Posterior vena cava (tissue), 2 donors: ENCODE data around the gene KIF27. TPM values are rescaled to one million over a fixed set of nuclear protein-coding genes. Genes with fewer than 3 reads are reported as not detected.
"Not testable (repeated sequence)": the region's sequence is repeated elsewhere in the genome, so short reads cannot be mapped to it uniquely, and the experiment has no call there.

Experiments
- DNase-seq: peaks from one replicate; pipeline ENCODE4 v3.0.0-alpha.2; 2020; ENCODE audit warnings: low spot score
- intact Hi-C, 2 donors: fragments of 100-400 bp; cut with DNase I; formaldehyde crosslinking; loops; one replicate each; pipeline versions ENCODE4 v1.14.1 to v1.14.2; 2022 to 2023
- total RNA-seq, 2 donors: library from RNA; stranded (reverse); fragmentation: NEBNext Ultra II Directional; extraction: Animal tissue kit (Norgen Biotek cat#: 25700); gene quantifications; one replicate each; pipeline ENCODE4 v1.2.1, GENCODE V29; 2021
- donor health status: DM: yes; HTN: yes; CAD: no.
- donor health status: DM: yes; HTN: yes; CAD: no.

KIF27 gene
- total RNA-seq, 2 donors from 2014 or later = 5.0 to 6.1 TPM

DNA sequence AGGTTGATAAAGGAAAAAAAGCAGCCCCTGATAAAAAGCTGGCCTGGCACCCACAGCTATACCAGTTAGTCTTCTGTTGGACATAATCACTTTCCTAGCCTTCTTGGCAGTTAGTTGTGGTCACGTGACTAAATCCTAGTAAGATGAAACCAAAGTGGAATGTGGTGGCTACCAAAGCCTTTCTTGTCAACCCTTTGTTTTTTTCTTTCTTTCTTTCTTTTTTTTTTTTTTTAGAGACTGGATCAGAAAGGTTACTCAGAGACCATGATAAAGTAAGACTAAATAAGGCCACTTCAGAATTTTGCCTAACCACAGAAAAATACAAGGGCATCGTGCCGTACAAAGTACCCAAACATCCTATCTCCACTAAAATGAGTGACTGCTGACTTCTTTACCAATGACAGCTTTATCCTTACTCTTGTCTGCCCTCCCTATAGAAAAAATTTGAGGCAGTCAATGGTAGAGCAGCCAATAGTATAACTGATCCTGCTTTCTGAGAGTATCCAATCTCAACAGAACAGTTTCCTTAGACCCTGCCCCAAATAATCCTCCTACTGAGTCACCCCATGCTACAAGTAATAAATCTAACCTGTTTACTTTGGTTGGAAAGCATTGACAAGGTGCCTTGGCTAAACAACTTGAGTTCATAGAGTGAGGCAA lies 14.2 kb upstream of the KIF27 start:
- intact Hi-C loops = loop anchor here in 1 of 2 donors (5.0 kb wide), 2 partner anchors 237 to 377 kb away; no protein-coding TSS in a partner anchor
- DNase-seq = no peak

DNA sequence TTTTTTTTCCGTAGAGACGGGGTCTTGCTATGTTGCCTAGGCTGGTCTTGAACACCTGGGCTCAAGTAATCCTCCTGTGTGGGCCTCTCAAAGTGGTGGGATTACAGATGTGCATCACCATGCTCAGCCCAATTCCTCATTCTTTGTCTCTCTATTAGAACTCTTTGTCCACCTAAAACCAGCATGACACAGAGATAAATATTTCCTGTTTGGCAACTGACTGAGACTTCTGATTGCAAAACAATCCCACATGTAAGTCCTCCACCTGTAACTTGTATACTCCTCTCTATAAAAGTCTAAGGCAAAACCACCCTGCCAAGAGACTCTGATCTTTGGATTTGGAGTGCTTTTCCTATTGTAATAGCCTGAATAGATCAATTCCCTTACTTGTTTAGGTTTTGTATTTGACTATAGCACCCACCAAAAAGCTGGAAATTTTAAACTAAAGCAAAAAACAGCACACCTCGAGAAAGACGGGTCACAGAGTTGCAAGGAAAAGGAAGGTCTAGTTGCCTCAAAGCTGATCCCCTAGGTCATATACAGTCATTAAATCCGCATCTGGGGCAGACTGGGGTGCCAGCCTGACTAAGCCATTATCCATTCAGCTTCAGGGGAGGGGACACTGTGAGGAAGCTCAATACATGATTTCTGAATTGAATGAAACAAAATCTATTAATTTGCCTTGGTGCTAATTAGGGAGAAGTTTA lies 13.5 kb upstream of the KIF27 start:
- intact Hi-C loops = loop anchor here in 1 of 2 donors (5.0 kb wide), 2 partner anchors 238 to 378 kb away; no protein-coding TSS in a partner anchor

DNA sequence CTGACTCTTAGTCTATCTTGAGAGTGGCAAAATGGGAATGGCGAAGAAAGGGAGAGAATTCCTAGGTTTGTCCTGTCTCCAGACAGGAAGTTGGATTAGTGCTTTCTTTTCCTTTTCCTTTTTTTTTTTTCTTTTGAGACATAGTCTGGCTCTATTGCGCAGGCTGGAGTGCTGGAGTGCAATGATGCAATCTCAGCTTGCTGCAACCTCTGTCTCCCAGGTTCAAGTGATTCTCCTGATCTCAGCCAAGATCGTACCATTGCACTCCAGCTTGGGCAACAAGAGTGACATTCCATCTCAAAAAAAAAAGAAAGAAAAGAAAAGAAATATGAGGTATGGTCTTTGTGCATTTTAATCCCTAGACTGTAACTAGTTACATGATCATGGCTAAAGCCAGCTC lies 12.6 kb upstream of the KIF27 start:
- intact Hi-C loops = no loop called here
- DNase-seq = no peak

More for the DNA sequence above, 13.5 kb upstream of the KIF27 start:
- DNase-seq = no peak

DNA sequence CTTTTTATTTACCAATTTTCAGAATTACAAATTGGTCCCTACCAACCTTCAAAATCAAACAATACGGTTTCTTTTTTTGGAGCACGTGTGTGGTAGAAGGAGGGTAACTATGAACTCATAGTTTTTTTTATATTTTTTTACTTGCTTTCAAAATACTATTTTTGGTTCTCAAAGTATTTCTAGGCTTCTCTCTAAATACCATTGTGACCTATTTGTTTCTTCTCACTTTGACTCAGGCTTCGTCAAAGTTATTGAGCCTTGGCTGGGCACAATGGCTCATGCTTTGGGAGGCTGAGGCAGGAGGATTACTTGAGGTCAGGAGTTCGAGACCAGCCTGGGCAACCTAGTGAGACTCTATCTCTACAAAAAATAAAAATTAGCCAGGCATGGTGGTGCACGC lies 11.6 kb upstream of the KIF27 start:
- intact Hi-C loops = no loop called here
- no peak for DNase-seq

DNA sequence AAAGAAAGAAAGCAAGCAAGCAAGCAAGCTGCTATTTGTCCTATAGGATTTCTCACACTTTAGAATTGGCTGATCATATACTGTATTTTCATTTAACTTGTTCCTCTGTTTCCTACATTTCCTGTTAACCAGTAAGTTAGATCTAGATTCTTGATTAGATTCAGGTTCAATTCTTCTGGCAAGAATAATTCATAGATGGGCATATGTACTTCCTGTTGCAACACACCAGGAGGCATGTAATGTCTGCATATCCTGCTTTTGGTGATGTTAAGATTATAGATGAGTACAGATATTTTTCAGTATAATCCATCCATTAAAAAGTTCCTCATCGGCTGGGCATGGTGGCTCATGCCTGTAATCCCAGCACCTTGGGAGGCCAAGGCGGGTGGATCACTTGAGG lies 10.8 kb upstream of the KIF27 start:
- DNase-seq = no peak
- intact Hi-C loops = no loop called here

DNA sequence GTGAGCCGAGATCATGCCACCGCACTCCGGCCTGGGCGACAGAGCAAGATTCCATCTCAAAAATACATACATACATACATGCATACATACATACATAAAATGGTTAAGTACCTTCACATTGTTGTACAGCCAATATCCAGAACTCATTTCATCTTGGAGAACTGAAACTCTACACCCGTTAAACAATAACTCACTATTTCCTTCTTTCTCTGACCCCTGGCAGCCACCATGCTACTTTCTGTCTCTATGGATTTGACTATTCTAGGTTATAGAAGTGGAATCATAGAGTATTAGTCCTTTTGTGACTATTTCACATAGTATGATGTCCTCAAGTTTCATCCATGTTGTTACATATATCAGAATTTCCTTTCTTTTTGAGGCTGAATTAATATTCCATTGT lies 9.6 kb upstream of the KIF27 start:
- intact Hi-C loops = no loop called here
- DNase-seq = no peak

DNA sequence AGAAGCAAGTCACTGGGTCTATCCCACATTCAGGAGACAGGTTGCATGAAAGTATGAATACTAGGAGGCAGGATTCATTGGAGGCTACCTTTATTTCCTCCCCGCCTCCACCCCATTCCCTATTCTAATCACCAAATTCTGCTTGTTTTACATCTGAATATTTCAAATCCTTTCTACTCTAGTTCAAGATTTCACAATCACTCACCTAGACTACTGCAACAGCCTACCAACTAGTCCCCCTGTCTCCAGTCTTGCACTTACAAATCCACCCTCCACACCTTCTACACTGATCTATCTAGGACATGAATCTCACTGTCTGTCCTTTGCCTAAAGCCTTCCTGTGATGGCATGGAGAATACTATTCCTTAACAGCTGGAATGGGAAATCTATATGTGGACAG lies 6.4 kb upstream of the KIF27 start:
- no peak for DNase-seq
- intact Hi-C loops = no loop called here

DNA sequence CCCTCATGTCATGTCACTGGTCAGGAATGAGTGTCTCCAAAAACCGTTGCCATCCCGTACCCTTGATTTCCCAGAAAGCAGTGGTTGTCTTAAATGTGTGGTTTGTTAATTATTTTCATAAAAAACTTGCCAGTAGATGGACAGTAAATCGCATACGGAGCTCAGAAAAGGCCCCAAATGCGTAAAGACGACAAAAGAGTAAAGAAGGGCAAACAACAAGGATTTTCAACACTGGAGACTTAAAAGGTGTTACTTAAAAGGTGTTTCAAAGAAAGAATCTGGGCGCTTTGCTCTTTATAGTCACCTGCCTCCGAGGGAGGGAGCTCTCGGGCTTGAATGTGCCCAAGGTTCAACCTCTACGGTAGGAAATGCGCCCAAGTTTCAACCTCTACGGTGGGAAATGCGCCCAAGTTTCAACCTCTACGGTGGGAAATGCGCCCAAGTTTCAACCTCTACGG lies 734 bp downstream of the KIF27 start:
- intact Hi-C loops = no loop called here
- no peak for DNase-seq

DNA sequence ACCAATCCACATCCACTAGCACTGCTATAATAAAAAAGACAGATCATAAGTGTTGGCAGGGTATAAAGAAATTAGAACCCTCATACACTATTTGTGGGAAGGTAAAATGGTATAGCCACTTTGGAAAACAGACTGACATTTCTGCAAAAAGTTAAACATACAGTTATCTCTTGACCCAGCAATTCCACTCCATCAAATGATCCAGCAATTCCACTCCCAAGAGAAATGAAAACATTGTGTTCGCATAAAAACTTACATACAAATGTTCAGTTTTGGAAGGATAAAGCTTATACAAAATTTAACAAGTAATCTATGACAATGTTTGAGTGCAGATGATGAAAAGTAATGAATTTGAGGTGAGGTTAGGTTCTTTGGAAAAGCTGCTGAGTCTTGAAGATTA lies 2.1 kb downstream of the KIF27 start:
- intact Hi-C loops = no loop called here
- no peak for DNase-seq

DNA sequence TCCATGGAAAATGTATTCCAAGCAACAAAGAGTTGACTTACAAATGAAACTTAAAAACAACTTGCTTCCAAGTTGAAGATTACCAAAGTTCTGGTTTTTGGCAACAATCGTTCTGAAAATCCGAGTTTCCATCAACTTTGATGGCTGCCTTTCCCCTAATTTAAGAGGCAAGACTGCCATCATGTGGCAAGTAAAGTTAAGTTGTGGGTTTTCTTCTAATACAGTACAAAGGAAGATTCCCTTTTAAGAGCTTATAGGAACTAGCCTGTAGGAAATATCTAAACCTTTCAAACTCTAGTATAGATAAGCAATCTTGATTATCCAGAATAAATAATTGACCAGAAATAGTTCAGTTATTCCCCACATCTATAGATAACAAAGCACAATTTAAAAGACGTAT lies 9.0 kb downstream of the KIF27 start:
- intact Hi-C loops, DNase-seq: not testable (repeated sequence)

DNA sequence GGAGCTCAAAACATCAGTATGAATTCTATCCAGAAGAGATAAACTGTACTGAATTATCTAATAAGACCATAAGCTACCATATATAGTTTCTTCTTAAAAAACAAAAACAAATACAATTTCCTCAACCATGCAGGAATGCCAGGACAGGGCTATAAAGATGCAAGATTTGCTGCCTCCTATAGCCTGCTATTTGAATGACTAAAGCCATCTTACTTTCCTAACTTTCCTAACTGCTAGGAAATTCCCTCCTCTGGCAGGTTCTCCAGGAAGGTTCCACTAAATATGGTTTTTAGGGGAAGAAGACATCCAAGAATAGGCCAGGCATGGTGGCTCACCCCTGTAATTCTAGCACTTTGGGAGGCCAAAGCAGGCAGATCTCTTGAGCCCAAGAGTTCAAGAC lies 15.1 kb downstream of the KIF27 start:
- DNase-seq = no peak
- intact Hi-C loops = no loop called here

DNA sequence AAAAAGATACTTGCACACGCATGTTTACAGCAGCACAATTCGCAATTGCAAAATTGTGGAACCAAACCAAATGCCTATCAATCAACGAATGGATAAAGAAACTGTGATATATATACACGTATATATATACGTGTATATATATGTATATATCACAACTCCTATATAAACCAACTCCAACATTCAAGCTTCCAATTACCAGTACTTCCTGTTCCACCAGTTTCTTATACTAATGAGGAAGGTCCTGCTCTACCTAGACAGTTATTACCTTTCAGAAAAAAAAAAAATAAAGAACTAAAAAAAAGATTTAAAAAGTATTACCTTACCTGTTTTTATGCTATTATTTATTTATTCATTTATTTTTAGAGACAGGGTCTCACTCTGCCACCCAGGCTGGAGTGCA lies 20.6 kb downstream of the KIF27 start:
- intact Hi-C loops, DNase-seq: not testable (repeated sequence)

DNA sequence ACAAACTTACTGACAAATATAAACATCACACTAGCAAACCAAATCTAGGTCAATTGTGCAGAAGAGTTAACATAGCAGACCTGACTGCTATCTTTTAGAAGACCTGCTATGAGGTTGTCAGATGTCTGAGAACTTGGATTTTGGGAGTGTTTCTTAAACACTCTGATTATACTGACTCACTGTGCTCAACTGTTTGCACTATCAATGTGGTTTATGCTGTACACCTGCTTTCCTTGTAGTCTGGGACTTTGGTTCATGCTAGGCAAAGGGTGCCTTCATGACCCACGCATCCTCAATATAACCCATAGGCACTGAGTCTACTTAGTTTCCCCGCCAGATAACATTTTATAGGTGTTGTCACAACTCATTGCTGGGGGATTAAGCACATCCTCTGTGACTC lies 26.9 kb downstream of the KIF27 start:
- intact Hi-C loops = not testable (repeated sequence)

DNA sequence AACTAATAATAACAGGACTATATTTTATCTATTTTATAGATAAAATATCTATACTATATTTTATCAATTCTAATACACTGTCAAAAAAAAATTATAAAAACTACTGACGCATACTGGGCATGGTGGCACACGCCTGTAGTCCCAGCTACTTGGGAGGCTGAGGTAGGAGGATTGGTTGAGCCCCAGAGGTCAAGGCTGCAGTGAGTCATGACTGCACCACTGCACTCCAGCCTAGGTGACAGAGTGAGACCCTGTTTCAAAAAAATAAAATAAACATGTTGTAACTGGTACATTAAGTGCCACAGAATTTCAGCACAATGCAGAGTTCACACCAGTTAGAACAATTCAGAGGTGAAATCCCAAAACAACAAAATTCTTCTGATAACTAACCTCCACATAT lies 34.7 kb downstream of the KIF27 start:
- not testable (repeated sequence) for DNase-seq

More for the DNA sequence above, 26.9 kb downstream of the KIF27 start:
- DNase-seq = not testable (repeated sequence)

DNA sequence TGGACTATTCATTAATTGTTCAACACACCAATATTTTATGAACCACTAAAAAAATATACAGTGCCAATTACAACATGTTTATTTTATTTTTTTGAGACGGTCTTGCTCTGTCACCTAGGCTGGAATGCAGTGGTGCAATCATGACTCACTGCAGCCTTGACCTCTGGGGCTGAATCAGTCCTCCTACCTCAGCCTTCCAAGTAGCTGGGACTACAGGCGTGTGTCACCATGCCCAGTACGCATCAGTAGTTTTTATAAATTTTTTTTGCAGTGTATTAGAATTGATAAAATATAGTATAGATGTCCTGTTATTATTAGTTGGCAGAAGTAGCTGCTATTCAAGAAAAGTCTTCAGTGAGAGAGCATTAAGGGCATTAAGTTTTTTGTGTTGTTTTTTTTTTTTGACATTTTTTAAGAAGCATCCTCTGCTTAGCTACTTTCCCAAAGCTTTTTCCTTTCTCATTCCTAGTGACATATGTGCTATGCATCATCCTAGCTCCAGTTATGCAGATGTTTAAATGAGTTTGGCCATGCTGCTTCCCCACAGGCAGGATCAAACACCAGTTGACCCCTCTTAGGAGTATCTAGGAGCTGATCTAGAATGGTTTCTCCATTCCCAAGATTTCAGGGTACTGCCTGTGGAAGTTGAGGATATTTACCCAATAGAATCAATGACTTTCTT lies 35.5 kb downstream of the KIF27 start:
- peak; percentile 87 for DNase-seq
- intact Hi-C loops = not testable (repeated sequence)

More for the DNA sequence above, 34.7 kb downstream of the KIF27 start:
- intact Hi-C loops = not testable (repeated sequence)

DNA sequence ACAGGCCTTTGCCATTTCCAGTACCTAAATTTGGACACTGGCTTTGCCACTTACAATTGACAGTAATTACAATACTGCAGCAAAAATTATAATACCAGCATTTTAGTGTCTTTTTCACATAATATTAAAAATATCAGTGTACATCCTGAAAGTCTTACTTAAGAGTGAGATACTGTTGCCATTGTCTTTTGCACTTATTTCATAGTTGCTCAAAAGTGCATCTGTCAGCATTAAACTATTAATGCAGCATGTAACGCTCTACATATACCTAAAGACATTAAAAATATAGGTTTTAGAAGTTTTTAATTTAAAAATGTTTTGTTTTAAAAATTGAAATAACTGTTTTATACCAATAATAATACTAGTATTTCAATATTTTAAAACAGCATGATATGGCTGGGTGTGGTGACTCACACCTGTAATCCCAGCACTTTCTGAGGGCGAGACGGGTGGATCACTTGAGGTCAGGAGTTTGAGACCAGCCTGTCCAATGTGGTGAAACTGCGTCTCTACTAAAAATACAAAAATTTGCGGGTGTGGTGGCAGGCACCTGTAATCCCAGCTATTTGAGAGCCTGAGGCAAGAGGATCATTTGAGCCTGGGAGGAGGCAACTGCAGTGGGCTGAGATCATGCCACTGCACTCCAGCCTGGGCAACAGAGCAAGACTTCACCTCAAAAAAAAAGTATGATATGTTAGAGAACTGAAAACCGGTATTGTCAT lies 39.4 kb downstream of the KIF27 start:
- intact Hi-C loops = not testable (repeated sequence)

DNA sequence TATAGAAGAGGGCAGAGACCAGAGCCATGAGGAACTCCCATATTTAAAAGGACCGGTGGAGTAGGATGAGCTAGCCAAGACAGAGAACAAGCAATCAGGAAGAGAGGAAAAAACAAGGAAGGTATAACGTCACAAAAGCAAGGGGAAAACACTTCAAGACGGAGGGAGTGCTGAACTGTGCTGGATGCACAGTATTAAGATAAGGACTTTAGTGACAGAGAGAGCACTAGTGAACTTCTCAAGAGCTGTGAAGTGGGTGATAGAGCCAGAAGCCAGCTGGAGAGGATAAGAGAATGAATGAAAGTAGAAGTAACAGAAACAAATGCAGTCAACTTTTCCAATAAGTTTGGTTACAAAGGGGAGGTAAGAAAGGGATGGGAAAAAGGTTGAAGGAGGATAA lies 45.7 kb downstream of the KIF27 start:
- intact Hi-C loops, DNase-seq: not testable (repeated sequence)

More for the DNA sequence above, 39.4 kb downstream of the KIF27 start:
- DNase-seq = not testable (repeated sequence)

DNA sequence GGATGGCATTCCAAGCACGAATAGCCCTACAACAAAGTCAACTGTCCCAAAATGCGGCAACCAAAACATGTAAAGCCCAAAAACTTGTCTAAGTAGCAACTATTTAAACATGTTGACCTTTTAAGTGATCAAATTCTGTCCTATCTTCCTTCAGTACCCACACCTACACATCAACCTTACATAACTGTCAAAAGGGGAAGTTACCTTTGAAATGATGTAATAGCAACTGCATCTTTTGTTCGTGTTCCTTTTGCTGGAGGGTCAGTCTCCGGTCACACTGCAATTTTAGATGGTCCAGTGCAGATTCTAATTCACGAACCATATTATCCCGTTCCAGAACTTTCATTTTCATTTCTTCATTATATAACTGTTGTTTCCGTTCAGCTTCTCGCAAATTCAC lies 71.3 kb downstream of the KIF27 start:
- intact Hi-C loops = not testable (repeated sequence)

DNA sequence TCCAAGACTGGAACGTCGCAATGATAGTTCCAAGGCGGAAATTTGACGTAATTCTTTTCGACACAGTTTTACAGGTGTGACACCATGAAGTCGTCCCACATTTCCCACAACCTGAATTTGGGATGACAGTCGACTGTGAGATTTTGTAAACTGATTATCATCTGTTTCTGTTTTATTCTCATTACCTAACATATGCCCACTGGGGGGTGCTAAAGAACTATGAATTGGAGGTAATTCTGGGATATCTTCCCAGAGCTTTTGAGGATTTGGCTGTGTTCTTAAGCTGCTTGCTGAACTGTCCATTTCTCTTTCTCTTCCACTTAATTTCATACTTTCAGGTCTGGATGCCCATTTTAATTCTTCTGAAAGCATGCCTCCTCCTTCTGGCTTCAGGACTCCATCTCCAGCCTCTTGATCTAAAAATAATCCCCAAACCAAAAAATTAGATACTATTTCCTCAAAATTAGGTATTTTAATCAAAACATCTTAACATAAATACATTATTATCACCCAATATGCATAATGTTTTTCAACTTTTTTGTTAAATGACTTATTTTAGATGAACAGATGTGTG lies 84.1 kb downstream of the KIF27 start:
- intact Hi-C loops = not testable (repeated sequence)

More for the DNA sequence above, 71.3 kb downstream of the KIF27 start:
- not testable (repeated sequence) for DNase-seq

More for the DNA sequence above, 84.1 kb downstream of the KIF27 start:
- not testable (repeated sequence) for DNase-seq
